Breast epithelium (tissue), 3 donors: ENCODE results near the gene MEIS2.

ENCODE experiments used
- CTCF ChIP-seq, 3 donors: fragments of 450-650 bp; IDR thresholded peaks; one replicate each; pipeline ENCODE4 v1.5.1; 2016 to 2017; ENCODE audit warnings: antibody characterized with exemption in 3 of 3, mild to moderate bottlenecking in 3 of 3, moderate library complexity in 3 of 3
- POLR2A ChIP-seq: fragments of 450-650 bp; IDR thresholded peaks from one replicate; pipeline ENCODE4 v1.6.1; 2016; ENCODE audit warnings: antibody characterized with exemption, mild to moderate bottlenecking, moderate library complexity

- TF ChIP-seq CTCF (IDR thresholded peaks at IDR 0.05), result no peak
- TF ChIP-seq POLR2A, result no peak
Observed at GRCh38 chr15:37015451-37015850, 84.9 kb downstream of the MEIS2 start.
